GM12878 (cell line): ENCODE results near the gene SGSM2. TPM values are rescaled to one million over a fixed set of nuclear protein-coding genes. Genes with fewer than 3 reads are reported as not detected.

Experiments used
- BRCA1 ChIP-seq: IDR thresholded peaks from 2 replicates; pipeline ENCODE4 v1.6.1; 2011; ENCODE audit warnings: low read depth, low read length, improper control_type of control experiment
- CHD4 ChIP-seq: fragments of 200-600 bp; sonication (generic); IDR thresholded peaks from 2 replicates; pipeline ENCODE4 v1.6.1; 2016; ENCODE audit warnings: mild to moderate bottlenecking
- CREB1 ChIP-seq: IDR thresholded peaks from 2 replicates; pipeline ENCODE4 v1.6.1; 2012; ENCODE audit warnings: low read depth, mild to moderate bottlenecking, inconsistent platforms
- CREM ChIP-seq: IDR thresholded peaks from 2 replicates; pipeline ENCODE4 v1.6.1; 2014; ENCODE audit warnings: antibody characterized with exemption, low read depth
- DPF2 ChIP-seq: fragments of 450-650 bp; IDR thresholded peaks from 2 replicates; pipeline ENCODE4 v1.6.1; 2017; ENCODE audit warnings: mild to moderate bottlenecking
- FOS ChIP-seq: IDR thresholded peaks from 3 replicates; pipeline ENCODE4 v1.6.1; 2011; ENCODE audit warnings: borderline replicate concordance; ENCODE audit not compliant: insufficient read length; ENCODE audit errors: extremely low read depth
- GABPA ChIP-seq: IDR thresholded peaks from 2 replicates; pipeline ENCODE4 v1.6.1; 2014; ENCODE audit warnings: antibody characterized with exemption, low read depth, mild to moderate bottlenecking, inconsistent platforms
- HCFC1 ChIP-seq: fragments of 150-350 bp; IDR thresholded peaks from 2 replicates; pipeline ENCODE4 v1.6.1; 2014; ENCODE audit warnings: low read length
- IKZF2 ChIP-seq, 2 experiments: fragments of 450-650 bp; IDR thresholded peaks; 2 replicates each; pipeline ENCODE4 v1.6.1; 2017; ENCODE audit warnings: mild to moderate bottlenecking in 2 of 2, moderate library complexity in 2 of 2
- NFIC ChIP-seq: IDR thresholded peaks from 2 replicates; pipeline ENCODE4 v1.6.1; 2012; ENCODE audit warnings: low read depth, mild to moderate bottlenecking, inconsistent platforms, low read length, moderate library complexity
- SIN3A ChIP-seq: IDR thresholded peaks from 2 replicates; pipeline ENCODE4 v1.6.1; 2012; ENCODE audit warnings: low read depth, low read length, improper control_type of control experiment
- SPI1 ChIP-seq: IDR thresholded peaks from 2 replicates; pipeline ENCODE4 v1.6.1; 2011; ENCODE audit warnings: low read depth, mild to moderate bottlenecking, low read length, moderate library complexity, borderline replicate concordance; ENCODE audit not compliant: insufficient read depth
- STAT1 ChIP-seq: fragments of 450-650 bp; conservative IDR thresholded peaks from 2 replicates; pipeline ENCODE4 v1.6.1; 2014; ENCODE audit warnings: antibody characterized with exemption, mild to moderate bottlenecking
- TCF12 ChIP-seq: IDR thresholded peaks from 2 replicates; pipeline ENCODE4 v1.6.1; 2011; ENCODE audit warnings: low read depth, mild to moderate bottlenecking, low read length
- ZNF207 ChIP-seq: fragments of 450-650 bp; IDR thresholded peaks from 2 replicates; pipeline ENCODE4 v1.6.1; 2014; ENCODE audit warnings: antibody characterized with exemption, mild to moderate bottlenecking, borderline replicate concordance
- ZNF274 ChIP-seq: IDR thresholded peaks from one replicate; pipeline ENCODE4 v1.8.0; 2011; ENCODE audit not compliant: insufficient read length, insufficient read depth
- ZZZ3 ChIP-seq: IDR thresholded peaks from 2 replicates; pipeline ENCODE4 v1.6.1; 2011; ENCODE audit warnings: low read depth; ENCODE audit not compliant: control insufficient read depth, insufficient read length
- polyA plus RNA-seq, 11 experiments: library from polyadenylated mRNA; depleted of rRNA in 4 of 11; unstranded in 6 of 11; stranded (reverse) in 5 of 11; fragments of >200 nt; fragmentation: Nextera tagmentation in 4 of 11; fragmentation: Illumina TruSeq in 1 of 11; extraction: Ambion mirVana in 4 of 11; extraction: Trizol in 1 of 11; gene quantifications; 1 replicate in 1 of 11; 2 replicates in 10 of 11; pipeline versions ENCODE4 v1.2.1 to v1.2.3, GENCODE V29; 2011 to 2016; ENCODE audit warnings: inconsistent platforms in 2 of 11, missing spikeins in 2 of 11, low read depth in 1 of 11
- total RNA-seq, 4 experiments: library from RNA; depleted of rRNA in 3 of 4; stranded (reverse); fragments of >200 nt in 3 of 4; fragmentation: Illumina TruSeq in 1 of 4; extraction: Trizol in 1 of 4; gene quantifications; 2 replicates each; pipeline versions ENCODE4 v1.2.1 to v1.2.3, GENCODE V29; 2013 to 2021
- TF ChIP-seq, protein P1 (sequence below): fragments of 450-650 bp; IDR thresholded peaks from 2 replicates; pipeline ENCODE4 v1.6.1; 2014; ENCODE audit warnings: mild to moderate bottlenecking
- TF ChIP-seq, protein P2 (sequence below): IDR thresholded peaks from 2 replicates; pipeline ENCODE4 v1.6.1; 2011; ENCODE audit warnings: borderline replicate concordance, low read depth, mild to moderate bottlenecking, moderate library complexity, low read length; ENCODE audit not compliant: insufficient read depth, poor library complexity, severe bottlenecking
- TF ChIP-seq, protein P3 (sequence below): fragments of 450-650 bp; IDR thresholded peaks from 2 replicates; pipeline ENCODE4 v1.6.1; 2017; ENCODE audit warnings: borderline replicate concordance
- TF ChIP-seq, protein P4 (sequence below): IDR thresholded peaks from 2 replicates; pipeline ENCODE4 v1.6.1; 2012; ENCODE audit warnings: low read depth, low read length, improper control_type of control experiment
- TF ChIP-seq, protein P5 (sequence below): IDR thresholded peaks from 2 replicates; pipeline ENCODE4 v1.6.1; 2011; ENCODE audit warnings: low read depth, low read length, improper control_type of control experiment, borderline replicate concordance
- TF ChIP-seq, protein P6 (sequence below): IDR thresholded peaks from 2 replicates; pipeline ENCODE4 v1.6.1; 2012; ENCODE audit warnings: low read depth, low read length, improper control_type of control experiment

SGSM2 gene
- total and polyA plus RNA-seq, 10 of the 15 experiments (the other 5 are each of a cell fraction or from before 2014, with no cell fraction given) = 0.50 to 50.9 (median 18.5) TPM

DNA sequence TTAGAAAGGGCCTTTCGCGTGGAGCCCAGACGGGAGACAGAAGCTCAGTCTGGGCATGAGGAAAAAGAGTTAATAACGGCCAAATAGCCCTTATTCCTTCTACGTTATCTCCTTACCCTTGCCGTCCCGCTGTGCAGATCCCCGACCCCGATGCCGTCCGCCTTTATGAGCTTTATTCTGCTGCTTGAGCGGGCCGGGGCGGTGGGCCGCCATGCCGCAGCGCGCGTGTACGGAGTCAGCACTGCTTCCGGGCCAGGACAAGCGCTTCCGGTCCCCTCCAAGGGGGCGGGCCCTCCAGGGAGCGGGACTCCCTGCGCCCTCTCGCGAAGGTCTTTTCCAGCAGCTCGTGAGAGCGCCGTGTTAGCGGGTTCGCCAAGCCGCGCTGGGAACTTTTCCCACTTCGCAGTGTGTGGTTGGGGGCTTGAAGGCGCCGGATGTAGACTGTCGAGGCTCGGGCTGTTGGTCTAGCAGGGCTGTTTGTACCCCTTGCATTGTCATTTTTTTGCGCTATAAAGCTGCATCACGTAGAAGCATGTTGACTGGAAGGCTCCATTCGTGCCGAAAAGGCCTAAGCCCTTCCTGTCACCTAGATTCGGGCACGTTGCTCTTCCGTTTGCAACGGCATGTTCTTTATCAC, 968 bp upstream of the SGSM2 start, which contains the start of gene TSR1 (continued):
- no peak for TF ChIP-seq ZNF274
- TF ChIP-seq ZZZ3 = no peak
- TF ChIP-seq, protein P1, sequence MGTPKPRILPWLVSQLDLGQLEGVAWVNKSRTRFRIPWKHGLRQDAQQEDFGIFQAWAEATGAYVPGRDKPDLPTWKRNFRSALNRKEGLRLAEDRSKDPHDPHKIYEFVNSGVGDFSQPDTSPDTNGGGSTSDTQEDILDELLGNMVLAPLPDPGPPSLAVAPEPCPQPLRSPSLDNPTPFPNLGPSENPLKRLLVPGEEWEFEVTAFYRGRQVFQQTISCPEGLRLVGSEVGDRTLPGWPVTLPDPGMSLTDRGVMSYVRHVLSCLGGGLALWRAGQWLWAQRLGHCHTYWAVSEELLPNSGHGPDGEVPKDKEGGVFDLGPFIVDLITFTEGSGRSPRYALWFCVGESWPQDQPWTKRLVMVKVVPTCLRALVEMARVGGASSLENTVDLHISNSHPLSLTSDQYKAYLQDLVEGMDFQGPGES = no peak; the same call in 1 of the 2 replicates
- TF ChIP-seq CREB1 = peak; percentile 63
- TF ChIP-seq GABPA = peak; percentile 98
- peak; percentile 90 for TF ChIP-seq SIN3A
- TF ChIP-seq FOS = no peak
- TF ChIP-seq, protein P2, sequence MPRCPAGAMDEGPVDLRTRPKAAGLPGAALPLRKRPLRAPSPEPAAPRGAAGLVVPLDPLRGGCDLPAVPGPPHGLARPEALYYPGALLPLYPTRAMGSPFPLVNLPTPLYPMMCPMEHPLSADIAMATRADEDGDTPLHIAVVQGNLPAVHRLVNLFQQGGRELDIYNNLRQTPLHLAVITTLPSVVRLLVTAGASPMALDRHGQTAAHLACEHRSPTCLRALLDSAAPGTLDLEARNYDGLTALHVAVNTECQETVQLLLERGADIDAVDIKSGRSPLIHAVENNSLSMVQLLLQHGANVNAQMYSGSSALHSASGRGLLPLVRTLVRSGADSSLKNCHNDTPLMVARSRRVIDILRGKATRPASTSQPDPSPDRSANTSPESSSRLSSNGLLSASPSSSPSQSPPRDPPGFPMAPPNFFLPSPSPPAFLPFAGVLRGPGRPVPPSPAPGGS = peak; percentile 10
- TF ChIP-seq ZNF207 = peak; percentile 78
- TF ChIP-seq, protein P3, sequence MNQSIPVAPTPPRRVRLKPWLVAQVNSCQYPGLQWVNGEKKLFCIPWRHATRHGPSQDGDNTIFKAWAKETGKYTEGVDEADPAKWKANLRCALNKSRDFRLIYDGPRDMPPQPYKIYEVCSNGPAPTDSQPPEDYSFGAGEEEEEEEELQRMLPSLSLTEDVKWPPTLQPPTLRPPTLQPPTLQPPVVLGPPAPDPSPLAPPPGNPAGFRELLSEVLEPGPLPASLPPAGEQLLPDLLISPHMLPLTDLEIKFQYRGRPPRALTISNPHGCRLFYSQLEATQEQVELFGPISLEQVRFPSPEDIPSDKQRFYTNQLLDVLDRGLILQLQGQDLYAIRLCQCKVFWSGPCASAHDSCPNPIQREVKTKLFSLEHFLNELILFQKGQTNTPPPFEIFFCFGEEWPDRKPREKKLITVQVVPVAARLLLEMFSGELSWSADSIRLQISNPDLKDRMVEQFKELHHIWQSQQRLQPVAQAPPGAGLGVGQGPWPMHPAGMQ = no peak
- no peak for TF ChIP-seq SPI1
- TF ChIP-seq NFIC = no peak
- TF ChIP-seq CHD4 = no peak
- TF ChIP-seq BRCA1 = peak; percentile 54
- peak; percentile 56 to 62 for TF ChIP-seq IKZF2 (IDR thresholded peaks at IDR 0.05)
- TF ChIP-seq TCF12 = peak; percentile 77
- TF ChIP-seq, protein P4, sequence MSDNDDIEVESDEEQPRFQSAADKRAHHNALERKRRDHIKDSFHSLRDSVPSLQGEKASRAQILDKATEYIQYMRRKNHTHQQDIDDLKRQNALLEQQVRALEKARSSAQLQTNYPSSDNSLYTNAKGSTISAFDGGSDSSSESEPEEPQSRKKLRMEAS = peak; percentile 95
- peak; percentile 73; the same call in 1 of the 2 replicates for TF ChIP-seq CREM
- TF ChIP-seq HCFC1 = peak; percentile 77
- TF ChIP-seq DPF2 = 0 out of 2 replicates have a peak, but pooled peaks have one; percentile 19
- TF ChIP-seq, protein P5, sequence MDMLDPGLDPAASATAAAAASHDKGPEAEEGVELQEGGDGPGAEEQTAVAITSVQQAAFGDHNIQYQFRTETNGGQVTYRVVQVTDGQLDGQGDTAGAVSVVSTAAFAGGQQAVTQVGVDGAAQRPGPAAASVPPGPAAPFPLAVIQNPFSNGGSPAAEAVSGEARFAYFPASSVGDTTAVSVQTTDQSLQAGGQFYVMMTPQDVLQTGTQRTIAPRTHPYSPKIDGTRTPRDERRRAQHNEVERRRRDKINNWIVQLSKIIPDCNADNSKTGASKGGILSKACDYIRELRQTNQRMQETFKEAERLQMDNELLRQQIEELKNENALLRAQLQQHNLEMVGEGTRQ = no peak
- TF ChIP-seq, protein P6, sequence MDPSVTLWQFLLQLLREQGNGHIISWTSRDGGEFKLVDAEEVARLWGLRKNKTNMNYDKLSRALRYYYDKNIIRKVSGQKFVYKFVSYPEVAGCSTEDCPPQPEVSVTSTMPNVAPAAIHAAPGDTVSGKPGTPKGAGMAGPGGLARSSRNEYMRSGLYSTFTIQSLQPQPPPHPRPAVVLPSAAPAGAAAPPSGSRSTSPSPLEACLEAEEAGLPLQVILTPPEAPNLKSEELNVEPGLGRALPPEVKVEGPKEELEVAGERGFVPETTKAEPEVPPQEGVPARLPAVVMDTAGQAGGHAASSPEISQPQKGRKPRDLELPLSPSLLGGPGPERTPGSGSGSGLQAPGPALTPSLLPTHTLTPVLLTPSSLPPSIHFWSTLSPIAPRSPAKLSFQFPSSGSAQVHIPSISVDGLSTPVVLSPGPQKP = peak; percentile 69; the same call in 1 of the 2 replicates
- no peak for TF ChIP-seq STAT1
